Measurements from ENCODE around the gene TAPBPL.
"Not testable (repeated sequence)": the region's sequence is repeated elsewhere in the genome, so short reads cannot be mapped to it uniquely, and the experiment has no call there.

TAPBPL gene

GRCh38 chr12:6463858-6464257 lies 12.0 kb downstream of the TAPBPL start:
- DNase-seq: no peak

- DNase-seq: no peak
Observed at GRCh38 chr12:6464531-6464930, 12.7 kb downstream of the TAPBPL start.

GRCh38 chr12:6465467-6466183 lies 13.8 kb downstream of the TAPBPL start:
- peak in 5 of 6 experiments; percentile 21 to 66 (median 41) for DNase-seq

GRCh38 chr12:6466184-6466573 lies 14.3 kb downstream of the TAPBPL start:
- no peak for DNase-seq

GRCh38 chr12:6466751-6467150 lies 14.9 kb downstream of the TAPBPL start:
- DNase-seq: not testable (repeated sequence)

GRCh38 chr12:6467571-6468282 lies 15.9 kb downstream of the TAPBPL start:
- DNase-seq: not testable (repeated sequence)

GRCh38 chr12:6468283-6468575 lies 16.4 kb downstream of the TAPBPL start:
- DNase-seq: no peak

- DNase-seq: no peak
Observed at GRCh38 chr12:6469092-6469491, 17.2 kb downstream of the TAPBPL start.

- peak in 1 of 6 experiments; percentile 42 for DNase-seq
Observed at GRCh38 chr12:6469609-6470374, 17.9 kb downstream of the TAPBPL start.

GRCh38 chr12:6470375-6471163 lies 18.7 kb downstream of the TAPBPL start, which contains the start of gene VAMP1:
Gene VAMP1, minus strand, starts transcription at chr12:6470677. Its CDS starts 146 bp downstream, at chr12:6470531.
- peak; percentile 94 to 96 (median 95) for DNase-seq

- no peak for DNase-seq
Observed at GRCh38 chr12:6471989-6472360, 20.1 kb downstream of the TAPBPL start.

- no peak for DNase-seq
Observed at GRCh38 chr12:6472491-6472890, 20.6 kb downstream of the TAPBPL start.

GRCh38 chr12:6475233-6475975 lies 23.6 kb downstream of the TAPBPL start:
- not testable (repeated sequence) for DNase-seq

GRCh38 chr12:6476489-6476888 lies 24.6 kb downstream of the TAPBPL start:
- no peak for DNase-seq

GRCh38 chr12:6477601-6478377 lies 25.9 kb downstream of the TAPBPL start:
- not testable (repeated sequence) for DNase-seq

- DNase-seq: no peak
Observed at GRCh38 chr12:6478416-6478815, 26.6 kb downstream of the TAPBPL start.

- no peak for DNase-seq
Observed at GRCh38 chr12:6488240-6488639, 36.4 kb downstream of the TAPBPL start.

GRCh38 chr12:6489449-6489848 lies 37.6 kb downstream of the TAPBPL start:
- DNase-seq: no peak

- not testable (repeated sequence) for DNase-seq
Observed at GRCh38 chr12:6490673-6491072, 38.8 kb downstream of the TAPBPL start.

GRCh38 chr12:6492838-6493496 lies 41.1 kb downstream of the TAPBPL start, which contains the start of gene MRPL51:
Gene MRPL51, minus strand, starts transcription at chr12:6493262. Its CDS starts 126 bp downstream, at chr12:6493136.
- DNase-seq: peak; percentile 84 to 95 (median 92)
